Activated CD8-positive, alpha-beta memory T cell treated with anti-CD3 and anti-CD28 coated beads, Interleukin-2, amount 10 ng/mL, durations not matched to agents 7 days and 5 days (primary cell): ENCODE data around the gene ACER3. TPM values are rescaled to one million over a fixed set of nuclear protein-coding genes. Genes with fewer than 3 reads are reported as not detected.
"Not testable (repeated sequence)": the region's sequence is repeated elsewhere in the genome, so short reads cannot be mapped to it uniquely, and the experiment has no call there.

ENCODE experiments used
- ATAC-seq: fragments of 150-1000 bp; cut with Tn5 transposase; one replicate; pipeline ENCODE4 v1.10.0; 2021; ENCODE audit warnings: moderate library complexity
- CTCF ChIA-PET: fragments of 350-600 bp; sonication (Branson Sonifier 250); formaldehyde crosslinking; loops from one replicate; lab custom pipeline; 2021; ENCODE audit warnings: antibody characterized with exemption; lab: Charles Lee
- DNase-seq: peaks from one replicate; pipeline ENCODE4 v3.0.0-alpha.2; 2020
- H3K27ac Mint-ChIP-seq: one replicate; pipeline ENCODE4 v1.8.0; 2021; ENCODE audit warnings: mild to moderate bottlenecking, mixed read lengths
- H3K27me3 Mint-ChIP-seq: one replicate; pipeline ENCODE4 v1.8.0; 2021; ENCODE audit warnings: mixed read lengths
- H3K36me3 Mint-ChIP-seq: one replicate; pipeline ENCODE4 v1.8.0; 2021; ENCODE audit warnings: mild to moderate bottlenecking, mixed read lengths
- H3K4me1 Mint-ChIP-seq: one replicate; pipeline ENCODE4 v1.8.0; 2021; ENCODE audit warnings: mixed read lengths
- H3K4me3 Mint-ChIP-seq: one replicate; pipeline ENCODE4 v1.8.0; 2021; ENCODE audit warnings: mild to moderate bottlenecking, moderate library complexity, mixed read lengths
- H3K9me3 Mint-ChIP-seq: one replicate; pipeline ENCODE4 v1.8.0; 2022; ENCODE audit warnings: low read depth, mixed read lengths
- total RNA-seq, 2 experiments: library from RNA; stranded (reverse); gene quantifications; one replicate each; pipeline ENCODE4 v1.2.3, GENCODE V29; 2021

Gene ACER3
- total RNA-seq, 2 experiments from 2014 or later: 11.0 to 13.3 TPM

DNA sequence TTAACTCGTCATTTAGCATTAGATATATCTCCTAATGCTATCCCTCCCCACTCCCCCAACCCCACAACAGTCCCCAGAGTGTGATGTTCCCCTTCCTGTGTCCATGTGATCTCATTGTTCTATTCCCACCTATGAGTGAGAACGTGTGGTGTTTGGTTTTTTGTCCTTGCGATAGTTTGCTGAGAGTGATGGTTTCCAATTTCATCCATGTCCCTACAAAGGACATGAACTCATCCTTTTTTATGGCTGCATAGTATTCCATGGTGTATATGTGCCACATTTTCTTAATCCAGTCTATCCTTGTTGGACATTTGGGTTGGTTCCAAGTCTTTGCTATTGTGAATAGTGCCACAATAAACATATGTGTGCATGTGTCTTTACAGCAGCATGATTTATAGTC, 34.2 kb upstream of the ACER3 start:
- H3K4me1 Mint-ChIP-seq: peaks cover 29% of the 10 kb centered on the region
- CTCF ChIA-PET: interaction anchor here (0.7 kb wide), 1 partner anchor 12 kb away, joined by 3 read pairs; no protein-coding TSS in a partner anchor
- not testable (repeated sequence) for DNase-seq, H3K27me3 Mint-ChIP-seq, H3K4me3 Mint-ChIP-seq, ATAC-seq, H3K27ac Mint-ChIP-seq, H3K9me3 Mint-ChIP-seq, H3K36me3 Mint-ChIP-seq

DNA sequence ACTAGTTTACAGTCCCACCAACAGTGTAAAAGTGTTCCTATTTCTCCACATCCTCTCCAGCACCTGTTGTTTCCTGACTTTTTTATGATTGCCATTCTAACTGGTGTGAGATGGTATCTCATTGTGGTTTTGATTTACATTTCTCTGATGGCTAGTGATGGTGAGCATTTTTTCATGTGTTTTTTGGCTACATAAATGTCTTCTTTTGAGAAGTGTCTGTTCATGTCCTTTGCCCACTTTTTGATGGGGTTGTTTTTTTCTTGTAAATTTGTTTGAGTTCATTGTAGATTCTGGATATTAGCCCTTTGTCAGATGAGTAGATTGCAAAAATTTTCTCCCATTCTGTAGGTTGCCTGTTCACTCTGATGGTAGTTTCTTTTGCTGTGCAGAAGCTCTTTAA, 33.7 kb upstream of the ACER3 start:
- H3K4me1 Mint-ChIP-seq: peaks cover 29% of the 10 kb centered on the region
- H3K27me3 Mint-ChIP-seq, H3K36me3 Mint-ChIP-seq, CTCF ChIA-PET, ATAC-seq, DNase-seq, H3K4me3 Mint-ChIP-seq, H3K9me3 Mint-ChIP-seq, H3K27ac Mint-ChIP-seq: not testable (repeated sequence)

DNA sequence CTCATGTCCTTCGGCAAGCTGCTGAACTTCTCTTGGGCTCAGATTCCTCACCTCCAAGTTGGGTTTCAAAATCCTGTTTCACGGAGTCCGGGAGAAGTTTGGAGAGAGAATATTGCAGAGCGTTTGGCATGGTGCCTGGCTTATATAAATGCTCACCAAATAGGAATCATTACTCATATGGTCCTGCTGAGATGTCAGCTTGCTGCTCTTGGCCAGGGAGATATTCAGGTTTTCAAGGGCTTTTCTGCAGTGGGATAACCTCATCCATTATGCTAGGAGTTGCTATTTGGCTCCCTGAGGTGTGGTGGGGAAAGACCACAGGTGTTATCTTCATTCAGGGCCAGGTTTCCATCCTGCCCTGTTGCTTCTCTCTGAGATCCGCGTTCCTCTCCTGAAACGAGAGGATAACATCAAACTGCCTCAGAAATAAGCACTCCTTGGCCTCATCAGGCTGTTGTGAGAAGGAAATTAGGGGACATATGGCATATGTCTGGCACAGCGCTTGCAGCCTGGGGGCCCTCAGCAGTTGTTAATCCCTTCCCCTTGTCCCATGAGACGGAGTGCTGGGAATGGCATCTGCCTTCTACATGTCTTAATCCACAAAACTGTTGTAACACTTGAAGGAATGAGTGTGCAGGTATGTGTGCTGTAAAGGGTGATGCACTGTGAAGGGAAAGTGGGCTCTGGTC, 29.9 kb upstream of the ACER3 start:
- CTCF ChIA-PET: no interaction called here
- peaks cover 2% of the 10 kb centered on the region for H3K36me3 Mint-ChIP-seq
- ATAC-seq (no peak), DNase-seq (no peak)
- no peak overlapping the region for H3K4me3 Mint-ChIP-seq
- H3K27ac Mint-ChIP-seq: no peak overlapping the region
- peaks cover 5% of the 10 kb centered on the region for H3K27me3 Mint-ChIP-seq
- peaks cover 5% of the 10 kb centered on the region for H3K4me1 Mint-ChIP-seq
- H3K9me3 Mint-ChIP-seq: peaks cover 2% of the 10 kb centered on the region

DNA sequence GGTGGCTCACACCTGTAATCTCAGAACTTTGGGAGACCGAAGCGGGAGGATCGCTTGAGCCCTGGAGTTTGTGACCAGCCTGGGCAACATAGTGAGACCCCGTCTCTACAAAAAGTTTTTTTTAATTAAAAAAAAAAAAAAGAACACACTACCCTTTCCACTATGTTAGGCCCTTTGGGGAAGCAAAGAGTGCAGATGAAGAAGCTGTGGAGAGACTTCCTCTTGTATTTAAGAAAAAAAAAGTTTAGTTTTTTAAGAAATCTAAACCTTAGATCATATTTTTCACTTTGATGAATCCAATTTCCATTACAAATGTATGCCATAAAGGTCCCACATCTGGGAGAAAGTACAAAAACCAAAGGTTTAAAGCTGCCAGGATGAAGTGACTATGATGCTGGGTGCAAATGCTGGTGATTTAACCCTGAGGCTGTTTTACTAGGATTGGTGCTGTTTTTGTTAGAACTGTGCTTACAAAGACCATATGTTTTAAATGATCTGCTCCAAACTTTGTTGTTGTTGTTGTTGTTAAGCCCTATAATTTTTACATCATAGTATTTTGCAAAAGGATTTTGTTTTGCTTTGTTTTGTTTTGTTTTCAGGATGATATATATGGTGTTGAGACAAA, 28.9 kb upstream of the ACER3 start:
- ATAC-seq (no peak), DNase-seq (no peak)
- Mint-ChIP-seq H3K4me3 (no peak overlapping the region), H3K27ac (no peak overlapping the region), H3K9me3 (no peaks in the 10 kb centered on the region), H3K36me3 (no peaks in the 10 kb centered on the region), H3K27me3 (peaks cover 5% of the 10 kb centered on the region), H3K4me1 (no peaks in the 10 kb centered on the region)
- CTCF ChIA-PET: no interaction called here

DNA sequence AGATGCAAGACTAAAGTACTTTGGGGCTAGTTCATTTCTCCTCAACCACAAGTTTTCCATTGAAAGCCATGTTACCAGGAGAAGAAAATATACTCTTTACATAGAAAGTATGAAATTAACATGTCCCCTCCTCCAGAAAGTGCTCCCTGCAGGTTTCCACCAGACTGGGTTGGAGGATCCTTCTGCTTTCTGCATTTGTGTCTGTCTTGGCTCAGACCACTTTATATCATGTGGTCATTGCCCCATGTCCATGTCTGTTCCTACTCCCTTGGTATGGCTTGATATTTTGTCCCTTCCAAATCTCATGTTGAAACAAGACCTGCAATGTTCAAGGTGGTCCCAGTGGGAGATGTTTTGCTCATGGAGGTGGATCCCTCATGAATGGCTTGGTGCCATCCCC, 28.4 kb upstream of the ACER3 start:
- CTCF ChIA-PET: no interaction called here
- DNase-seq: no peak
- no peak for ATAC-seq
- H3K27ac Mint-ChIP-seq: no peak overlapping the region
- no peak overlapping the region for H3K4me3 Mint-ChIP-seq
- H3K4me1 Mint-ChIP-seq: no peaks in the 10 kb centered on the region
- H3K36me3 Mint-ChIP-seq: no peaks in the 10 kb centered on the region
- peaks cover 5% of the 10 kb centered on the region for H3K27me3 Mint-ChIP-seq
- H3K9me3 Mint-ChIP-seq: no peaks in the 10 kb centered on the region

DNA sequence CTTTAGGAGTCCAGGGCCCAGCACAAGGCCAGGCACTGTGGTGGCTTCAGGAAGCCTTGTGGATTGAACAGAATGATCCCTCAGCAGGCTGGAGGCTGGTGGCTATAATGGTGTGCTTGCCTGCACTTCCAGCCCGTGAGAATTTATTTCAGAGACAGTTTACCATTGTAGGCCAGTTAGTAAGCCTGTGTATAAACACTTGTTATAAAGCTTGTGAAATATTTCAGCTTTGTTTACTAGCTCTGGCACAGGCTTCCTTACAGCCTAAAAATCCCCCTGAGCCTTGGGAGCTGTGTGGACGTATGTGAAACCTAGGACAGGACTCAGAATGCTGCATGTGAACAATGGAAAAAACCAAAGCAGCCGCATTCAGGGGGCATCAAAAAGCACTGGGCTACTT, 26.6 kb upstream of the ACER3 start:
- no peak overlapping the region for H3K4me3 Mint-ChIP-seq
- H3K36me3 Mint-ChIP-seq: no peaks in the 10 kb centered on the region
- H3K27me3 Mint-ChIP-seq: peaks cover 12% of the 10 kb centered on the region
- no peaks in the 10 kb centered on the region for H3K9me3 Mint-ChIP-seq
- CTCF ChIA-PET: interaction anchor here (1.1 kb wide), 1 partner anchor 84 kb away, joined by 3 read pairs; no protein-coding TSS in a partner anchor
- no peaks in the 10 kb centered on the region for H3K4me1 Mint-ChIP-seq
- H3K27ac Mint-ChIP-seq: no peak overlapping the region
- no peak for ATAC-seq
- no peak for DNase-seq

DNA sequence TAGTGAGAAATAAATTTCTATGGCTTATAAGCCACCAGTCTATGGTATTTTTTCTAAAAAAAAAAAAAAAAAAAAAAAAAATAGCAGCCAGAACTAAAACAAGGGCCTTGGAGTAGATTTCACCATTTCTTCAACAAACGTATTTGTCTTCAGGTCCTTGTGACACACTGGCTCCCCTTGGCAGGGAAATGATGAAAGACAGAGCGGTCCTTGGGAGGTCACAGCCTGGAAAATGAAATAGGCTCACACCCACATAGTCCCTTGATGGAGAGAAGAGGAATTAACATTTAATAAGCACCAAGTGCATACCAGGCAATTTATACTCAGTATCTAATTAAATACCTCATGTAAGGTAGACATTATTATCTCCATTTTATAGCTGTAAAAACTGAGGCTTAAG, 25.7 kb upstream of the ACER3 start:
- DNase-seq: no peak
- H3K4me3 Mint-ChIP-seq: no peak overlapping the region
- no peak for ATAC-seq
- H3K36me3 Mint-ChIP-seq: no peaks in the 10 kb centered on the region
- H3K9me3 Mint-ChIP-seq: no peaks in the 10 kb centered on the region
- H3K27ac Mint-ChIP-seq: no peak overlapping the region
- H3K4me1 Mint-ChIP-seq: no peaks in the 10 kb centered on the region
- CTCF ChIA-PET: interaction anchor here (1.1 kb wide), 1 partner anchor 83 kb away, joined by 3 read pairs; no protein-coding TSS in a partner anchor
- H3K27me3 Mint-ChIP-seq: peaks cover 19% of the 10 kb centered on the region

DNA sequence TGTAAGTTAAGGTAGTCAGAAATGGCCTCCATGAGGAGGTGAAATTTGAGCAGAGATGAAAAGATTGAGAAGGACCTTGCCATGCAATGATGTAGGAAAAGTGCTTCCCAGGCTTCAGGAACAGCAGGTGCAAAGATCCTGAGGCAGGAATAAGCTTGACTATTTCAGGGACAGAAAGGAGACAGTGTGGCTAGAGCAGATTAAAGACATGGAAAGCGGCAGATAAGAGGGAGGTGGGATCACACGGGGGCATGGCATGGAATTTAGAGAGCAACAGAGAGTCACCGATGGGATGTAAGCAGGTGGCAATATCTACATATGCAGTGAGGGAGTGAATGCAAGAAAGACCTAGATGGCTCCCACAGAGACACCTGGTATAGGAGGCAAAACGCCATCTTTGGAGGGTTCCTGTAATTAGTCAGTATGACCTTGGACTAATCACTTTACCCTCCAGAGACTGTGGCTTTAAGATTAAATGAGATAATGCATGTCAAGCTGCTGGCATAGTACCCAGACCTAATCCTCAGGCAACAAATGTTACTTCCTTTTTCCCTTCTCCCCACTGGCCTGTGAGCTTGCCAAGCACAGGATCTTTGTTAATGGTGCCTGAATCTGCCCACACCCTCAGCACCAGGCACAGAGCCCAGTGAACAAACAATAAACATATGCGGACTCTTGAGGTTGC, 24.6 kb upstream of the ACER3 start:
- Mint-ChIP-seq H3K27me3 (peaks cover 23% of the 10 kb centered on the region), H3K4me3 (no peak overlapping the region)
- DNase-seq: no peak

DNA sequence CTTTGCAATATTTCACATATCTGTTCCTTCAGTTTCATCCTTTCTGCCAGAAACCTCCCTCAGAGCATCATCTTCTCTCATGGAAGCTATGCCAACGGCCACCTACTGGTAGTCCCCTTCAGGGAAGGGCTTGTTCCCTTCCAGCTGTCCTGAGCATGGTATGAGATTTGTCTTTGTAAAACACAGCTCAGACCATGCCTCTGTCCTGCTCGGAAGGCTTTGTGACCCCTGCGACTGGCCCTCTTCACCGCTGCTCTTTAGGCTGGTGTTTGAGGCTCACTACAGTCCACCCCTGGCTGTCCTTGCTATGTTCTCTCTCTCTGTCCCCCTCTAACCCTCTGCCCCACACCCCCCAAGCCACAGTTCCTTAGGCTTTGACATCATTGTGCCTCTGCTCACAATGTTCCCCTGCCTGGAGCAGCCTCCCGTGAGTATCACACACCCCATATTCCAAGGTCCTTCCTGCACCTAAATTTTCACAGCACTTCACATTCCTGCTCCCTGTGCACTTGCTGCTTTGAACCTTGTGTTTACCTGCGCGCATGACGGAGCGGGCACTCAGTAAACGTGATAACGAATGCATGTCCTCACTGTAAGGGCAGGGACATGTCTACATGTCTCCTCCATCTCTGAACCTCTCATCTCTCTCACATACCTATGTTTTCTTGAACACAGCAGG, 24.0 kb upstream of the ACER3 start:
- Mint-ChIP-seq H3K27ac (no peak overlapping the region), H3K9me3 (no peaks in the 10 kb centered on the region), H3K4me3 (no peak overlapping the region), H3K27me3 (peaks cover 29% of the 10 kb centered on the region), H3K36me3 (no peaks in the 10 kb centered on the region), H3K4me1 (no peaks in the 10 kb centered on the region)
- CTCF ChIA-PET: no interaction called here
- ATAC-seq (no peak), DNase-seq (no peak)

More for the DNA sequence above, 24.6 kb upstream of the ACER3 start:
- Mint-ChIP-seq H3K9me3 (no peaks in the 10 kb centered on the region), H3K4me1 (no peaks in the 10 kb centered on the region), H3K36me3 (no peaks in the 10 kb centered on the region), H3K27ac (no peak overlapping the region)
- ATAC-seq: no peak
- CTCF ChIA-PET: interaction anchor here (0.7 kb wide), 1 partner anchor 84 kb away, joined by 3 read pairs; no protein-coding TSS in a partner anchor

DNA sequence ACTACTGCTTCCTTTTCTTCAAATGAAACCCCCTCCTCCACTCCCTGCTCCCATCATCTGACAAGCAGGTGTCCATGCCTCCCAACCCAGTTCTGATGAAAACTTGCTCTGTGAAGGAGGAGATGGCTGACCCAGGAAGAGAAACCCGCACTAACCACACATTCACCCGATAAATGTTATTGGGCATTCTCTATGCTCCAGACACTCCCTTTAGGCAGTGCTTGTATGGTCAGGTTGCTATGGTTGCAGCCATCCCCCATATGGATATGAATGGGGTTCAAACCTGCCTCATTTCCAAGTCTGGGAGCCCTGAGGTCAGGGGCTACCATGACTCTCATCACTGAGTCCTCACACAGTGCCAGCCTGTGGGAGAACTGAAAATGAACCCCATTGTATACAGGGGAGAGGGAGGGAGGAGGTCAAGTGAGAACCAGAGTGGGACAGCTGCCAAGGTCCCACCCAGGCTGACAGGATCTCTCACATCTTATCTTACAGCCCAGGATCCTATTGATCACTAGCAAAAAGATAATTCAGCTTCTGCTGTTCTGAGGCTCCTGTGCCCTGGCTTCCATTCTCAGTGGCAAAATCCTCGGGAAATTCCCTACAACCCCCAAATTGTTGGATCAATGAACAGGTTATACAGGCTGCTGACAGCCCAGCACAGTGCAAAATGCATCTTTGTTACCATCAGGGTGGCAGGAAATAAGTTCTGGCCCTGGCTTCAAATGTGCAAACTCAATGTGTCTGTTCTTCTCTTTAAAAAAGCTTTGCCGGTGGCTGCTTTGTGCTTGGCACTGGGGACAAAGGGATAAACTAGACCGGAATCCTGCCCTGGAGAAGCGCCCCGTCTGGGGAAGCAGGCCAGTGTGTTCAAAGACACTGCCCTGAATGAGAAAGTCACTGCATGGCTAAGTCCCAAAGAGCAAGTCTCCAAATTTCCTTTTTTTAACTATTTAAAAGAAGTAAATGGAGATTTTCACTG, 22.7 kb upstream of the ACER3 start:
- Mint-ChIP-seq H3K27ac (no peak overlapping the region), H3K9me3 (no peaks in the 10 kb centered on the region), H3K4me3 (no peak overlapping the region), H3K27me3 (peaks cover 34% of the 10 kb centered on the region), H3K4me1 (no peaks in the 10 kb centered on the region), H3K36me3 (no peaks in the 10 kb centered on the region)
- DNase-seq (no peak), ATAC-seq (no peak)
- CTCF ChIA-PET: no interaction called here

DNA sequence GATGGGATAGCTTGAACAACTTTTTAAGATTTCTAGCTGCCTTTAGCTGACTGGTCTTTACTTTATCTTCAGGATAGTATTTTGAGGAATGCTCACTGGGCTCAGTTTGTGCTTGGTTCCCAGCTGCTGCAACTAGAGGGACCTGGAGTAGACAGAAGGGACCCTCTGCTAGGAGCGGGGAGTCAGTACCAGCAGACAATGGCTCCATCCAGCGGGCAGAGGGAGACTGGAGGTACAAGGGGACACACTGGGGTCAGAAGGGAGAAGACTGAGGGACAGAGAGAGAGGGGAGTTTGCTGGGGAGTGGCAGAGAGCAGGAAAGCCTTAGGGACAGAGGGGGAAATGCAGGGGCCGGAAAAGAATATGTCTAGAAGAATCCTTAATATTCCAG, 22.0 kb upstream of the ACER3 start:
- DNase-seq (no peak), ATAC-seq (no peak)
- CTCF ChIA-PET: no interaction called here
- no peak overlapping the region for H3K4me3 Mint-ChIP-seq
- H3K27ac Mint-ChIP-seq: no peak overlapping the region
- peaks cover 37% of the 10 kb centered on the region for H3K27me3 Mint-ChIP-seq
- H3K9me3 Mint-ChIP-seq: no peaks in the 10 kb centered on the region
- no peaks in the 10 kb centered on the region for H3K36me3 Mint-ChIP-seq
- H3K4me1 Mint-ChIP-seq: no peaks in the 10 kb centered on the region

DNA sequence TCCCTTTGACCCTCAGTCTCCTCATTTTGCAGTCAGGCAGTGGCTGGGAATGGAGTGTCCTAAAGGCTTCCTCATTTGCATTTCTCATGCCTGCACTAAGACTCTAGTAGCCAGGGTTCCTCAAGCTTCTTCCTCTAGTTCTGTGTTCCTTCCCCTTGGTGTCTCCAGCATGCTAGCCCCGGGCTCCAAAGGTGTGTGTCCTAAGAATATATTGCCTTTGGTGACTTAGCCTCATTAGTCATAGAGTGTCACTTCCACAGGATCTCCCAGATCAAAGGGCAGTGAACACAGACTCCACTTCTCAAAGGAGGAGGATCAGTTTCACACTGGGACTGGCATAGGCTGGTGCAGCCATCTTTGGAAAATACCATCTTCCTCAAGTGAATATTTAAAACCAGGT, 21.4 kb upstream of the ACER3 start:
- no peak for DNase-seq
- no peaks in the 10 kb centered on the region for H3K36me3 Mint-ChIP-seq
- H3K9me3 Mint-ChIP-seq: no peaks in the 10 kb centered on the region
- no peak for ATAC-seq
- no peak overlapping the region for H3K27ac Mint-ChIP-seq
- H3K4me1 Mint-ChIP-seq: no peaks in the 10 kb centered on the region
- peaks cover 40% of the 10 kb centered on the region for H3K27me3 Mint-ChIP-seq
- CTCF ChIA-PET: no interaction called here
- no peak overlapping the region for H3K4me3 Mint-ChIP-seq
